Suprapubic skin (tissue), 4 donors: Measurements from ENCODE around the gene OR10P1. TPM values are rescaled to one million over a fixed set of nuclear protein-coding genes. Genes with fewer than 3 reads are reported as not detected.
"Not testable (repeated sequence)": the region's sequence is repeated elsewhere in the genome, so short reads cannot be mapped to it uniquely, and the experiment has no call there.

ENCODE experiments used
- DNase-seq, 2 donors: peaks; one replicate each; pipeline ENCODE4 v3.0.0-alpha.2; 2019; ENCODE audit warnings: low spot score in 2 of 2
- H3K27ac ChIP-seq: fragments of 200-600 bp; sonication (generic); one replicate; pipeline ENCODE4 v1.5.1; 2019
- H3K27me3 ChIP-seq: fragments of 200-600 bp; sonication (generic); one replicate; pipeline ENCODE4 v1.5.1; 2019
- H3K36me3 ChIP-seq: fragments of 200-600 bp; sonication (generic); one replicate; pipeline ENCODE4 v1.5.1; 2019
- H3K4me1 ChIP-seq: fragments of 200-600 bp; sonication (generic); one replicate; pipeline ENCODE4 v1.5.1; 2019
- H3K4me3 ChIP-seq: fragments of 200-600 bp; sonication (generic); one replicate; pipeline ENCODE4 v1.5.1; 2019; ENCODE audit warnings: mild to moderate bottlenecking
- H3K9me3 ChIP-seq: fragments of 200-600 bp; sonication (generic); one replicate; pipeline ENCODE4 v1.5.1; 2019
- EP300 ChIP-seq: sonication (generic); formaldehyde crosslinking; IDR thresholded peaks from one replicate; pipeline ENCODE4 v1.6.1; 2017; ENCODE audit warnings: antibody characterized with exemption
- POLR2A ChIP-seq, 2 donors: fragments of 450-650 bp; IDR thresholded peaks; one replicate each; pipeline ENCODE4 v1.6.1; 2017; ENCODE audit warnings: antibody characterized with exemption in 2 of 2, mild to moderate bottlenecking in 2 of 2, moderate library complexity in 2 of 2
- POLR2AphosphoS5 ChIP-seq, 3 donors: sonication (generic); formaldehyde crosslinking; IDR thresholded peaks; one replicate each; pipeline ENCODE4 v1.6.1; 2017; ENCODE audit warnings: antibody characterized with exemption in 3 of 3
- WGBS: methylation state at CpG from one replicate; pipeline ENCODE4 v1.1.5; 2018; 5-methylcytosine and 5-hydroxymethylcytosine counted together
- total RNA-seq, 4 donors: library from RNA; depleted of rRNA; stranded (reverse); fragments of >200 nt; gene quantifications; one replicate each; pipeline ENCODE4 v1.1.0, GENCODE V29; 2016
- TF ChIP-seq, protein P1 (sequence below), 2 donors: fragments of 200-600 bp in 1 of 2; fragments of 450-650 bp in 1 of 2; sonication (generic) in 1 of 2; IDR thresholded peaks; one replicate each; pipeline ENCODE4 v1.5.1; 2016 to 2019; ENCODE audit warnings: antibody characterized with exemption in 2 of 2, mild to moderate bottlenecking in 1 of 2, moderate library complexity in 1 of 2

Gene OR10P1
- total RNA-seq, 4 donors from 2014 or later, result not detected

DNA sequence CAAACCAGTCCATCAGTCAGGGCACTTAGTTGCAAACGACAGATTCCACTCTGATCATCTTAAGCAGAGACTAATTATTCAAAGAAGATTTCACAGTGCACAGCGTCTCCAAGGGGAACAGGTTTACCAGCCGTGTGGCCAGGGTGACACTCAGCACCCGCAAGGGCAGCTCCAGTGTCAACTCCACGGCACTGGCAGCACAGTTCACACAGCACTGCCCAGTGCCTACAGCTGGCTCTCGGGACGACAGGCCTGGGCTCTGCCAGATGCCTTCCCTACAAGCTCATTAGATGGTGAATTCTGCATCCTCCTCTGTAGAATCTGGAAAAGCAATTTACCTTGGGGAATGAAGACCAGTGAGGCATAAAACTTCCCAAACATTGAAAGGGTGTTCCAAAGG, 4.9 kb downstream of the OR10P1 start:
- no peak overlapping the region for H3K4me3 ChIP-seq
- WGBS, result 71% methylated on average over 6 of the region's 7 CpGs
- H3K27ac ChIP-seq, result no peak overlapping the region
- peaks cover 3% of the 10 kb centered on the region for H3K27me3 ChIP-seq
- DNase-seq, result peak in 1 of 2 donors; percentile 44
- TF ChIP-seq POLR2AphosphoS5 (IDR thresholded peaks at IDR 0.05), result no peak
- TF ChIP-seq, protein P1, sequence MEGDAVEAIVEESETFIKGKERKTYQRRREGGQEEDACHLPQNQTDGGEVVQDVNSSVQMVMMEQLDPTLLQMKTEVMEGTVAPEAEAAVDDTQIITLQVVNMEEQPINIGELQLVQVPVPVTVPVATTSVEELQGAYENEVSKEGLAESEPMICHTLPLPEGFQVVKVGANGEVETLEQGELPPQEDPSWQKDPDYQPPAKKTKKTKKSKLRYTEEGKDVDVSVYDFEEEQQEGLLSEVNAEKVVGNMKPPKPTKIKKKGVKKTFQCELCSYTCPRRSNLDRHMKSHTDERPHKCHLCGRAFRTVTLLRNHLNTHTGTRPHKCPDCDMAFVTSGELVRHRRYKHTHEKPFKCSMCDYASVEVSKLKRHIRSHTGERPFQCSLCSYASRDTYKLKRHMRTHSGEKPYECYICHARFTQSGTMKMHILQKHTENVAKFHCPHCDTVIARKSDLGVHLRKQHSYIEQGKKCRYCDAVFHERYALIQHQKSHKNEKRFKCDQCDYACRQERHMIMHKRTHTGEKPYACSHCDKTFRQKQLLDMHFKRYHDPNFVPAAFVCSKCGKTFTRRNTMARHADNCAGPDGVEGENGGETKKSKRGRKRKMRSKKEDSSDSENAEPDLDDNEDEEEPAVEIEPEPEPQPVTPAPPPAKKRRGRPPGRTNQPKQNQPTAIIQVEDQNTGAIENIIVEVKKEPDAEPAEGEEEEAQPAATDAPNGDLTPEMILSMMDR (IDR thresholded peaks at IDR 0.05), result no peak
- TF ChIP-seq EP300, result no peak
- TF ChIP-seq POLR2A (IDR thresholded peaks at IDR 0.05), result no peak
- H3K4me1 ChIP-seq, result peaks cover 8% of the 10 kb centered on the region
- no peaks in the 10 kb centered on the region for H3K36me3 ChIP-seq
- no peaks in the 10 kb centered on the region for H3K9me3 ChIP-seq

DNA sequence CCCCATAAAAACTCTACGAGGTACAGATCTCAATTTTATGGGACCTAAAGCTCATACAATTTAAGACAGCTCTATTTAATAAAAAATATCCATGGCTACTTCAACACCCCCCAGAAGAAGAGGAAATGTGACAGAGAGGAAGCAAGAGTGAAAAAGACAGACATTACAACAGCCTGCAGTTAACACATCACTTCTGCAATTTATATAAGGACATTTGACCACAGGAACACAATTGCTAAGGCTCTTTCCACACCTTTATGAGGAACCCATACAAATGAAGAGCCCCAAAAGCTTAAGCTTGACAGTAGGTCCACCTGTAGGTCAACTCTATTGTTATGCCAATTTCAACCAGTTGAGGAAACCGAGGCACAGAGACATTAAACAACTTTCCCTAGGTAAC, 5.6 kb downstream of the OR10P1 start:
- H3K36me3 ChIP-seq, result no peaks in the 10 kb centered on the region
- TF ChIP-seq POLR2A (IDR thresholded peaks at IDR 0.05) (no peak), POLR2AphosphoS5 (IDR thresholded peaks at IDR 0.05) (no peak), EP300 (no peak)
- TF ChIP-seq, protein P1 (IDR thresholded peaks at IDR 0.05), result no peak
- no peak overlapping the region for H3K27ac ChIP-seq
- peaks cover 3% of the 10 kb centered on the region for H3K27me3 ChIP-seq
- H3K4me1 ChIP-seq, result peaks cover 10% of the 10 kb centered on the region
- no peaks in the 10 kb centered on the region for H3K9me3 ChIP-seq
- H3K4me3 ChIP-seq, result no peak overlapping the region
- WGBS, result 85% methylated on average over 2 of the region's 2 CpGs
- no peak for DNase-seq

- Histone ChIP-seq H3K9me3 (no peaks in the 10 kb centered on the region), H3K27ac (no peak overlapping the region), H3K36me3 (no peaks in the 10 kb centered on the region), H3K27me3 (peaks cover 3% of the 10 kb centered on the region), H3K4me1 (peaks cover 10% of the 10 kb centered on the region), H3K4me3 (no peak overlapping the region)
- no peak for TF ChIP-seq POLR2AphosphoS5 (IDR thresholded peaks at IDR 0.05)
- TF ChIP-seq POLR2A (IDR thresholded peaks at IDR 0.05), result no peak
- TF ChIP-seq, protein P1 (IDR thresholded peaks at IDR 0.05), result no peak
- no peak for TF ChIP-seq EP300
- DNase-seq, result no peak
- WGBS, result 69% methylated on average over 7 of the region's 7 CpGs
Measured at GRCh38 chr12:55642669-55643068, 6.0 kb downstream of the OR10P1 start.

GRCh38 chr12:55644591-55644990, 7.9 kb downstream of the OR10P1 start:
- WGBS, result 93% methylated on average over 1 of the region's 1 CpG
- no peak overlapping the region for H3K27ac ChIP-seq
- TF ChIP-seq, protein P1 (IDR thresholded peaks at IDR 0.05), result no peak
- no peak for TF ChIP-seq EP300
- no peak for TF ChIP-seq POLR2A (IDR thresholded peaks at IDR 0.05)
- no peak for TF ChIP-seq POLR2AphosphoS5 (IDR thresholded peaks at IDR 0.05)
- no peaks in the 10 kb centered on the region for H3K36me3 ChIP-seq
- no peak for DNase-seq
- H3K4me3 ChIP-seq, result no peak overlapping the region
- H3K9me3 ChIP-seq, result no peaks in the 10 kb centered on the region
- H3K4me1 ChIP-seq, result peaks cover 10% of the 10 kb centered on the region
- peaks cover 3% of the 10 kb centered on the region for H3K27me3 ChIP-seq

DNA sequence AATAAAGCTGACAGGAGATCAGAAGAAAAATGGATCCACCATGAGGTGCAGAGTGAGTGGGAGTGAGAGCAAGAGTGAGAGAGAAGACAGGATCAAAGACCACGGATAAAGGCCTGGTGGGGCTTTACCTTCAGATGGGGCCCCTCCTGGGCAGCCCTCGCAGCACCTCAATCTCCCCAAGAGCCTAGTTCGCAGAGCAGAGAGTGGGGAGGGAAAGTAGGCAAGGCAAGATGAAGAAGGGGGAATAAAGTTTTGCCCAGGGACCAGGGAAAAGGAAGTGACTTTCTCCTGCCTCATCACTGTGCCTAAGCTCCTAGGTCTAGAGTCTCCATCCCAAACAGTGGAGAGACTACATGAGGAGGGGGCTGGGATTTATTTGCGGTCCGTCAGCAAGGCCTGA, 10.3 kb downstream of the OR10P1 start:
- TF ChIP-seq EP300 (no peak), POLR2AphosphoS5 (IDR thresholded peaks at IDR 0.05) (no peak), POLR2A (IDR thresholded peaks at IDR 0.05) (no peak)
- TF ChIP-seq, protein P1 (IDR thresholded peaks at IDR 0.05), result no peak
- Histone ChIP-seq H3K4me1 (peaks cover 10% of the 10 kb centered on the region), H3K36me3 (no peaks in the 10 kb centered on the region), H3K27me3 (no peaks in the 10 kb centered on the region), H3K27ac (peak overlapping the region; percentile 44), H3K4me3 (no peak overlapping the region), H3K9me3 (no peaks in the 10 kb centered on the region)
- DNase-seq, result no peak
- 86% methylated on average over 5 of the region's 5 CpGs for WGBS

- DNase-seq, H3K9me3 ChIP-seq, H3K27me3 ChIP-seq, H3K4me1 ChIP-seq, H3K4me3 ChIP-seq, H3K27ac ChIP-seq, H3K36me3 ChIP-seq: not testable (repeated sequence)
- 55% methylated on average over 4 of the region's 4 CpGs for WGBS
Measured at GRCh38 chr12:55650620-55651298, 14.1 kb downstream of the OR10P1 start.
